HUES64 (cell line): Measurements from ENCODE around the gene KLHDC7B.
"Not testable (repeated sequence)": the region's sequence is repeated elsewhere in the genome, so short reads cannot be mapped to it uniquely, and the experiment has no call there.

ENCODE experiments used
- H3K27ac ChIP-seq: 2 replicates; pipeline ENCODE4 v1.7.0; 2013; ENCODE audit warnings: low read depth, low read length, inconsistent platforms
- H3K27me3 ChIP-seq: 2 replicates; pipeline ENCODE4 v1.6.1; 2013; ENCODE audit warnings: mild to moderate bottlenecking, low read length; ENCODE audit not compliant: insufficient read depth
- H3K36me3 ChIP-seq: 2 replicates; pipeline ENCODE4 v1.6.1; 2013; ENCODE audit warnings: mild to moderate bottlenecking, low read length; ENCODE audit not compliant: insufficient read depth
- H3K4me1 ChIP-seq: 2 replicates; pipeline ENCODE4 v1.6.1; 2013; ENCODE audit warnings: mild to moderate bottlenecking, low read length, moderate library complexity; ENCODE audit not compliant: insufficient read depth
- H3K4me3 ChIP-seq: 2 replicates; pipeline ENCODE4 v1.5.1; 2013; ENCODE audit warnings: mild to moderate bottlenecking, low read length, moderate library complexity
- H3K9ac ChIP-seq: 2 replicates; pipeline ENCODE4 v1.6.1; 2013; ENCODE audit warnings: mild to moderate bottlenecking, low read depth, low read length
- H3K9me3 ChIP-seq: 2 replicates; pipeline ENCODE4 v1.6.1; 2013; ENCODE audit warnings: low read depth, low read length; ENCODE audit not compliant: insufficient read depth
- WGBS: fragments of 150-250, 120-280 bp; methylation state at CpG from one replicate; pipeline ENCODE4 v1.1.7; 2013; ENCODE audit warnings: missing lambda C conversion rate; 5-methylcytosine and 5-hydroxymethylcytosine counted together

The KLHDC7B gene

DNA sequence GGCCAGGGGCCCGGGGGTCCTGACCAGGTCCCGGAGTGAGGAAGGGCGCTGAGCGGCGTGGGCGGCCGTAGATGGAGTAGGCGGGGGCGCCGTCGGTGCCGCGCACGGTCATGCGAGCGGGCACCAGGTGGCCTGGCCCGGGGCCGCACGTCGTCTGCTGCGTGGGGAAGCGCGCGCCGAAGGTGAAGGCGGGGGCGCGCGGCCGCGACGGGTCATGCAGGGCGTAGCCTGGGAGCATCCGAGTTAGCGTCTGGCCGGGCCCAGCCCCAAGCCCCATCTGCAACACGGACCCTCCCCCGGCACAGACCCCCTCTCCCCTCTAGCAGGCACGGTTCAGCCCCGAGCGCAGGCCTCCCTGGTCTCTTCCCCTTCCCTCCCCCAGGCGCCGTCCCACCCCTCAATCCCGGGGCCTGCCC is 14.1 kb upstream of the KLHDC7B start:
- H3K4me1 ChIP-seq, result no peaks in the 10 kb centered on the region
- H3K4me3 ChIP-seq, result peak overlapping the region; percentile 53
- H3K27me3 ChIP-seq, result peaks cover 76% of the 10 kb centered on the region
- H3K36me3 ChIP-seq, result no peaks in the 10 kb centered on the region
- H3K9ac ChIP-seq, result no peak overlapping the region; the same call in 1 of the 2 replicates
- 3% methylated on average over 44 of the region's 44 CpGs for WGBS
- no peak overlapping the region for H3K27ac ChIP-seq
- no peaks in the 10 kb centered on the region for H3K9me3 ChIP-seq

DNA sequence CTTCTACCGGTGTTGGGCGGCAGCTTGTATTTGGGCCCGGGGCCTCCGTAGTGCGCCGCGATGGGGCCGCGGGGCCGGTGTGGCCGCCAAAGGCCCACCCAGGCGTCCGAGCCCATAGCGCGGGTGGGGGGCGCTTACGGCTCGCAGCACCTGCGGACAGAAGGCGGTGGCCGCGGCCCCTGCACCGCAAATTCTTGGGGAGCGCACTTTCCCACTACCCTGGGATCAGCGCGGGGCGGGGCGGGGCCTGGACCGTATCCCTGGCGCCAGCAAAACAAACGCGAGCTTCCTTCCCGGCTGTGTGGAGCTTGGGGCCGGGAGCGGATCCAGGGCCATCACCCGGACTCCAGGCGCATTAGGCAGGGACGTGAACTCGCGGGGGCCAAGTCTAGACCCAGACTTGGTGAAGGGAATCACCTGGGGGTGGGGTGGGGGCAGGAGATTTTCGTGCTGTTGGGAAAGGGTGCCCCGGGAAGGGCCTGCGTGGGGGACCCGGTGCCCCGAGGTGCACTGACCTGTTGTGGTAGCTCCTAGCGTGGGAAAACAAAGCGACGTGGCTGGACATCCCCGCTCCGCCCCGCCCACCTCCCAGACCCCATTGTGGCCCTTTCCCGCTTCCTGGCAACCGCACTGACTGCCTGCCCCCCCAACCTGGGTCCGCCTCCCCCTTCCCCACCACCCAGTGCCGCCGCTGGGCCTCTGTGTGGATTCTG is 13.6 kb upstream of the KLHDC7B start:
- Histone ChIP-seq H3K27me3 (peaks cover 70% of the 10 kb centered on the region), H3K4me3 (peak overlapping the region; percentile 53)
- WGBS, result 8% methylated on average over 54 of the region's 56 CpGs

DNA sequence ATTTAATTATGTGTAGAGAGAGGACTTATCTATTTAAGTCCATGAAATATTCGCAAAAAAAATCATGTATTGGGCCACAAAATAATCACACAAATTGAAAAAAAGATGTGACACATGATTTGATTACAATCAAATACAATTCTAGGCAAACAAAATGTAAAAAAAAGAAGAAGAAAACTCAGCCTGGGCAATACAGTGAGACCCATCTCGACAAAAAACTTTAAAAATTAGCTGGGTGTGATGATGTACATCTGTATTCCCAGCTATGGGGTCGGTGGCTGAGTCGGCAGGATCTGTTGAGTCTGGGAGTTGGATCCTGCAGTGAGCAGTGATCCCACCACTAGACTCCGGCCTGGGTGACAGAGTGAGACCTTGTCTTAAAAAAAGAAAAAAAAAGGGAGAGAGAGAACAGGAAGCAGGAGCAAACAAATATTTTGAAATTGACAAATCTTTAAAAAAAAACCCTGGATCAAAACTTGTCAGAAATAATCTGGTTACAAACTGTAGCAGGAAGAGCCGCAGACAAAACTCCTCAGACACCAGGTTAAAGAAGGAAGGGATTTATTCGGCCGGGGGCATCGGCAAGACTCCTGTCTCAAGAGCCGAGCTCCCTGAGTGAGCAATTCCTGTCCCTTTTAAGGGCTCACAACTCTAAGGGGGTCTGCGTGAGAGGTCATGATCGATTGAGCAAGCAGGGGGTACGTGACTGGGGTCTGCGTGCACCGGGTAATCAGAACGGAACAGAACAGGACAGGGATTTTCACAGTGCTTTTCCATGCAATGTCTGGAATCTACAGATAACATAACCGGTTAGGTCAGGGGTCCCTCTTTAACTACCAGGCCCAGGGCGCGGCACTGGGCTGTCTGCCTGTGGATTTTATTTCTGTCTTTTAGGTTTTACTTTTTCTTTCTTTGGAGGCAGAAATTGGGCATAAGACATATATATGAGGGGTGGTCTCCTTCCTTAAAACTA is 12.6 kb upstream of the KLHDC7B start:
- Histone ChIP-seq H3K27ac (no peak overlapping the region), H3K36me3 (no peaks in the 10 kb centered on the region), H3K4me3 (no peak overlapping the region), H3K9ac (no peak overlapping the region), H3K9me3 (no peaks in the 10 kb centered on the region), H3K27me3 (peaks cover 60% of the 10 kb centered on the region), H3K4me1 (no peaks in the 10 kb centered on the region)
- WGBS, result 95% methylated on average over 19 of the region's 19 CpGs

More for the DNA sequence above, 13.6 kb upstream of the KLHDC7B start:
- H3K9me3 ChIP-seq, result no peaks in the 10 kb centered on the region
- peak overlapping the region; percentile 36; the same call in 1 of the 2 replicates for H3K9ac ChIP-seq
- H3K4me1 ChIP-seq, result no peaks in the 10 kb centered on the region
- no peak overlapping the region for H3K27ac ChIP-seq
- H3K36me3 ChIP-seq, result no peaks in the 10 kb centered on the region

GRCh38 chr22:50533856-50534711 is 11.6 kb upstream of the KLHDC7B start:
- H3K36me3 ChIP-seq, H3K4me3 ChIP-seq, H3K4me1 ChIP-seq, H3K27ac ChIP-seq, H3K9me3 ChIP-seq, H3K9ac ChIP-seq: not testable (repeated sequence)
- peaks cover 50% of the 10 kb centered on the region for H3K27me3 ChIP-seq
- 64% methylated on average over 19 of the region's 21 CpGs for whole genome bisulfite sequencing

- Histone ChIP-seq H3K27ac (no peak overlapping the region), H3K4me3 (no peak overlapping the region), H3K27me3 (peaks cover 40% of the 10 kb centered on the region), H3K9me3 (no peaks in the 10 kb centered on the region), H3K36me3 (no peaks in the 10 kb centered on the region), H3K4me1 (no peaks in the 10 kb centered on the region), H3K9ac (no peak overlapping the region)
- WGBS, result 96% methylated on average over 5 of the region's 8 CpGs
Observed at GRCh38 chr22:50535113-50535512, 10.6 kb upstream of the KLHDC7B start.

- Histone ChIP-seq H3K9ac (no peak overlapping the region), H3K9me3 (no peaks in the 10 kb centered on the region), H3K4me1 (no peaks in the 10 kb centered on the region), H3K27me3 (peaks cover 29% of the 10 kb centered on the region), H3K27ac (no peak overlapping the region), H3K4me3 (no peak overlapping the region), H3K36me3 (no peaks in the 10 kb centered on the region)
- WGBS, result 95% methylated on average over 3 of the region's 3 CpGs
Observed at GRCh38 chr22:50536226-50536625, 9.5 kb upstream of the KLHDC7B start.

DNA sequence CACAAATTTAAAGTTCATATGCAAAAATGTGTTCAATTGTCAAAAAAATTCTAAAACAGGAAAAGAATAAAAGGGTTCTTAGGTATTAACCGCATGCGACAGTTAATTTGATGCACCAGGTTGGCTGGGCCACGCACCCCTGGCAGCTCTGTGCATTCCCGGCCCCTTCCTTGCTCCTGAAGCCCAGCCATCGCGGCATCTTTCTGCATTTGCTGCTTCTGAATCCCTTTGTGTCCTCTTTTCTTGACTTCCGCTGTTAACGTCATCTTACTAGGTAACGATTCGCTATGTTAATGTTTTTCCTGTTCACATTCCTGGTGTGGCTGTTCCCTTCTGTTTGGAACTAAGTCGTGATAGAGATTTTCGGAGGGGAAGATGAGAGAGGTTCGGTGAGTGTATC is 7.9 kb upstream of the KLHDC7B start:
- no peaks in the 10 kb centered on the region for H3K9me3 ChIP-seq
- no peaks in the 10 kb centered on the region for H3K4me1 ChIP-seq
- H3K9ac ChIP-seq, result no peak overlapping the region
- no peak overlapping the region for H3K4me3 ChIP-seq
- WGBS, result 90% methylated on average over 13 of the region's 13 CpGs
- H3K27me3 ChIP-seq, result peaks cover 13% of the 10 kb centered on the region
- no peaks in the 10 kb centered on the region for H3K36me3 ChIP-seq
- no peak overlapping the region for H3K27ac ChIP-seq

- Histone ChIP-seq H3K4me1 (no peaks in the 10 kb centered on the region), H3K4me3 (no peak overlapping the region), H3K36me3 (no peaks in the 10 kb centered on the region), H3K27me3 (peaks cover 23% of the 10 kb centered on the region), H3K9me3 (no peaks in the 10 kb centered on the region), H3K9ac (no peak overlapping the region), H3K27ac (no peak overlapping the region)
- WGBS, result 90% methylated on average over 10 of the region's 10 CpGs
Observed at GRCh38 chr22:50540381-50540780, 5.3 kb upstream of the KLHDC7B start.

DNA sequence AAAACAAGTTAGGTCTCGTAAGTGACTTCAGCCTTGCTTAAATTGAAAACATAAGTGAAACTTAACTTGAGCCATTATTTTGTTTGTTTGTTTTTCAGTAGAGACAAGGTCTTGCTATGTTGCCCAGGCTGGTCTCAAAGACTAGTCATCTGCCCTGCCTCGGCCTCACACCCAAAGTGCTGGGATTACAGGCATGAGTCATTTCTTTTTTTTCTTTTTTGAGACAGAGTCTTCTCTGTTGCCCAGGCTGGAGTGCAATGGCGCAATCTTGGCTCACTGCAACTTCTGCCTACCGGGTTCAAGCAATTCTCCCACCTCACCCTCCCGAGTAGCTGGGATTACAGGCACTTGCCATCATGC is 4.1 kb upstream of the KLHDC7B start:
- not testable (repeated sequence) for H3K4me3 ChIP-seq, H3K4me1 ChIP-seq, H3K9ac ChIP-seq, H3K27ac ChIP-seq, H3K9me3 ChIP-seq, H3K36me3 ChIP-seq
- WGBS, result 93% methylated on average over 5 of the region's 5 CpGs
- peaks cover 21% of the 10 kb centered on the region for H3K27me3 ChIP-seq

GRCh38 chr22:50542416-50542927 is 3.2 kb upstream of the KLHDC7B start:
- no peak overlapping the region for H3K27ac ChIP-seq
- no peak overlapping the region for H3K9ac ChIP-seq
- H3K27me3 ChIP-seq, result peaks cover 21% of the 10 kb centered on the region
- no peak overlapping the region for H3K4me3 ChIP-seq
- WGBS, result 94% methylated on average over 17 of the region's 19 CpGs
- H3K36me3 ChIP-seq, result no peaks in the 10 kb centered on the region
- no peaks in the 10 kb centered on the region for H3K9me3 ChIP-seq
- no peaks in the 10 kb centered on the region for H3K4me1 ChIP-seq
